GM23338 (cell line): ENCODE results near the gene TMSB4X. TPM values are rescaled to one million over a fixed set of nuclear protein-coding genes. Genes with fewer than 3 reads are reported as not detected.

Experiments used
- ATAC-seq: fragments of 200-7000 bp; cut with Tn5 transposase; 3 replicates; pipeline ENCODE4 v1.9.1; 2020
- DNase-seq: peaks from one replicate; pipeline ENCODE4 v3.0.0-alpha.2; 2015; ENCODE audit warnings: low spot score
- H2AFZ ChIP-seq: fragments of 200-600 bp; sonication (generic); 2 replicates; pipeline ENCODE4 v1.8.0; 2016; ENCODE audit warnings: antibody characterized with exemption, mild to moderate bottlenecking, moderate library complexity
- H3F3A ChIP-seq: fragments of 200-600 bp; sonication (generic); replicated peaks from 2 replicates; pipeline ENCODE4 v1.8.0; 2017; ENCODE audit warnings: antibody characterized with exemption, mixed run types, low read depth
- H3K27ac ChIP-seq: fragments of 200-600 bp; sonication (generic); 2 replicates; pipeline ENCODE4 v1.6.1; 2016; ENCODE audit warnings: low read depth
- H3K27me3 ChIP-seq: fragments of 200-600 bp; sonication (generic); 2 replicates; pipeline ENCODE4 v1.8.0; 2016; ENCODE audit warnings: mild to moderate bottlenecking, mixed run types, moderate library complexity; ENCODE audit not compliant: insufficient read depth
- H3K36me3 ChIP-seq: fragments of 200-600 bp; sonication (generic); 2 replicates; pipeline ENCODE4 v1.8.0; 2016; ENCODE audit warnings: mild to moderate bottlenecking; ENCODE audit not compliant: insufficient read depth
- H3K4me1 ChIP-seq: fragments of 200-600 bp; sonication (generic); 2 replicates; pipeline ENCODE4 v1.8.0; 2016; ENCODE audit warnings: mild to moderate bottlenecking, moderate library complexity; ENCODE audit not compliant: insufficient read depth
- H3K4me2 ChIP-seq: fragments of 200-600 bp; sonication (generic); 2 replicates; pipeline ENCODE4 v1.7.1; 2017; ENCODE audit warnings: mixed run types
- H3K4me3 ChIP-seq: fragments of 200-600 bp; sonication (generic); 2 replicates; pipeline ENCODE4 v1.6.1; 2016; ENCODE audit warnings: mixed run types
- H3K79me2 ChIP-seq: fragments of 200-600 bp; sonication (generic); replicated peaks from 2 replicates; pipeline ENCODE4 v1.8.0; 2017; ENCODE audit warnings: mild to moderate bottlenecking; ENCODE audit not compliant: insufficient read depth
- H3K9me2 ChIP-seq: fragments of 200-600 bp; sonication (generic); 2 replicates; pipeline ENCODE4 v1.8.0; 2017; ENCODE audit not compliant: insufficient read depth
- H4K20me1 ChIP-seq: fragments of 200-600 bp; sonication (generic); replicated peaks from 2 replicates; pipeline ENCODE4 v1.8.0; 2017; ENCODE audit warnings: mild to moderate bottlenecking; ENCODE audit not compliant: insufficient read depth
- H3K27ac Mint-ChIP-seq: 2 replicates; pipeline ENCODE4 v1.8.0; 2020; ENCODE audit warnings: inconsistent platforms, mild to moderate bottlenecking, moderate library complexity, mixed read lengths
- H3K27me3 Mint-ChIP-seq: 3 replicates; pipeline ENCODE4 v1.8.0; 2022; ENCODE audit warnings: low read depth, mild to moderate bottlenecking, moderate library complexity, mixed read lengths, inconsistent platforms; ENCODE audit not compliant: insufficient read depth, poor library complexity
- H3K36me3 Mint-ChIP-seq: 3 replicates; pipeline ENCODE4 v1.8.0; 2021; ENCODE audit warnings: low read depth, mild to moderate bottlenecking, inconsistent platforms, moderate library complexity, mixed read lengths
- H3K4me1 Mint-ChIP-seq: 3 replicates; pipeline ENCODE4 v1.8.0; 2020; ENCODE audit warnings: mild to moderate bottlenecking, inconsistent platforms, mixed read lengths
- H3K4me3 Mint-ChIP-seq: 3 replicates; pipeline ENCODE4 v1.8.0; 2021; ENCODE audit warnings: moderate library complexity, mild to moderate bottlenecking, inconsistent platforms, mixed read lengths
- H3K9me3 Mint-ChIP-seq: 3 replicates; pipeline ENCODE4 v1.8.0; 2020; ENCODE audit warnings: moderate library complexity, mild to moderate bottlenecking, inconsistent platforms, mixed read lengths
- CREB1 ChIP-seq: fragments of 250-450 bp; sonication (Bioruptor Pico); IDR thresholded peaks from 2 replicates; pipeline ENCODE4 v1.5.0; 2020; ENCODE audit warnings: low read depth, mild to moderate bottlenecking, moderate library complexity
- EZH2 ChIP-seq: fragments of 200-600 bp; sonication (generic); IDR thresholded peaks from one replicate; pipeline ENCODE4 v1.8.0; 2017; ENCODE audit warnings: antibody characterized with exemption, mild to moderate bottlenecking, low read depth; ENCODE audit not compliant: unreplicated experiment
- JUNB ChIP-seq: IDR thresholded peaks from one replicate; pipeline ENCODE4 v1.6.1; 2016; ENCODE audit warnings: antibody characterized with exemption; ENCODE audit not compliant: unreplicated experiment
- NANOG ChIP-seq: IDR thresholded peaks from 2 replicates; pipeline ENCODE4 v1.6.1; 2016; ENCODE audit warnings: antibody characterized with exemption, borderline replicate concordance
- STAT1 ChIP-seq: IDR thresholded peaks from one replicate; pipeline ENCODE4 v1.6.1; 2016; ENCODE audit warnings: antibody characterized with exemption; ENCODE audit not compliant: unreplicated experiment
- polyA plus RNA-seq: library from polyadenylated mRNA; unstranded; fragments of >200 nt; fragmentation: Nextera tagmentation; extraction: Ambion mirVana; gene quantifications from 2 replicates; pipeline ENCODE4 v1.2.1, GENCODE V29; 2016
- total RNA-seq: library from RNA; depleted of rRNA; stranded (reverse); fragments of >200 nt; shearing (Covaris generic); gene quantifications from 2 replicates; pipeline ENCODE4 v1.2.3, GENCODE V29; 2014
- TF ChIP-seq, protein P1 (sequence below): fragments of 250-450 bp; sonication (Bioruptor Pico); IDR thresholded peaks from 2 replicates; pipeline ENCODE4 v1.5.0; 2020; ENCODE audit warnings: mild to moderate bottlenecking, moderate library complexity
- TF ChIP-seq, protein P2 (sequence below): IDR thresholded peaks from 2 replicates; pipeline ENCODE4 v1.6.1; 2016; ENCODE audit warnings: antibody characterized with exemption
- TF ChIP-seq, protein P3 (sequence below), 2 experiments: fragments of 200-600 bp in 1 of 2; sonication (generic) in 1 of 2; conservative IDR thresholded peaks; 2 replicates each; pipeline versions ENCODE4 v1.5.1 to v1.6.1; 2016 to 2017; ENCODE audit warnings: antibody characterized with exemption in 2 of 2, low read depth in 2 of 2, mild to moderate bottlenecking in 2 of 2, moderate library complexity in 1 of 2

TMSB4X gene
- total and polyA plus RNA-seq, 2 experiments from 2014 or later: 999 to 6,191 TPM

DNA sequence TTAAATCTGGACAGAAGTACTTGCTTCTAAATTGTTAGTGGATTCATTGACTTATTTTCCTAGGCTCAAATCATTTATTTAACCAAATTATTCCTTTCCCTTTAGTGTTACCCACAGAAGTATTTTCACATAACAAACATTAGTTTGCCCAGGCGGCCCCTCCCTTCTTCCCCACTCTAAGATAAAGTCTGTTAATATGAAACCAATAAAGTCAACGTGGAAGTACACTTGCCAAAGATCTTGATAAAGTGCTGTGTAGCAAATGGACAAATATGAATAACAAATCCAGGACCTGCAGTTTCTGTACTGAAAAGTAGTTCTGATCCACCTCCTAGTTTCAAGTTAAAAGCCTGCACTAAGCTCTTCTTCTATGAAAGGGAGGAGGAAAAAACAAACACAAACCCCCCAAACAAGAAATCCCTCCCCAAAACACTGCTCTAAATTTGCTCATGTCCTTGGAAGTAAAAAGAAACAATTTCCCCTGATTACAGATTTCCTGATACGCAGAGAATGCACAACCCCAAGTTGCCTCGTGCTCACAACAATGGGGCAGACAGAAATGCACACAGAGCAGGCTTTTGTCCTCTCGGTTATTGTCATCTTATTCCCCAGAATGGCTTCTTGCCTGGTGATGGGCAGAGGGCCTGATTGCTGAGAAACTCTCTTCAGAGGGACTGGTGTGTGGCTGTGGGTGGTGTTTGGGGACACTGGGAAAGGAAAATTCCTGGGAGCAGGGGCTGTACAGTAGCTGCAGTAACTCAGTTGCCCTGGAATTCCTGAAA, 23.2 kb downstream of the TMSB4X start (continued):
- TF ChIP-seq, protein P1, sequence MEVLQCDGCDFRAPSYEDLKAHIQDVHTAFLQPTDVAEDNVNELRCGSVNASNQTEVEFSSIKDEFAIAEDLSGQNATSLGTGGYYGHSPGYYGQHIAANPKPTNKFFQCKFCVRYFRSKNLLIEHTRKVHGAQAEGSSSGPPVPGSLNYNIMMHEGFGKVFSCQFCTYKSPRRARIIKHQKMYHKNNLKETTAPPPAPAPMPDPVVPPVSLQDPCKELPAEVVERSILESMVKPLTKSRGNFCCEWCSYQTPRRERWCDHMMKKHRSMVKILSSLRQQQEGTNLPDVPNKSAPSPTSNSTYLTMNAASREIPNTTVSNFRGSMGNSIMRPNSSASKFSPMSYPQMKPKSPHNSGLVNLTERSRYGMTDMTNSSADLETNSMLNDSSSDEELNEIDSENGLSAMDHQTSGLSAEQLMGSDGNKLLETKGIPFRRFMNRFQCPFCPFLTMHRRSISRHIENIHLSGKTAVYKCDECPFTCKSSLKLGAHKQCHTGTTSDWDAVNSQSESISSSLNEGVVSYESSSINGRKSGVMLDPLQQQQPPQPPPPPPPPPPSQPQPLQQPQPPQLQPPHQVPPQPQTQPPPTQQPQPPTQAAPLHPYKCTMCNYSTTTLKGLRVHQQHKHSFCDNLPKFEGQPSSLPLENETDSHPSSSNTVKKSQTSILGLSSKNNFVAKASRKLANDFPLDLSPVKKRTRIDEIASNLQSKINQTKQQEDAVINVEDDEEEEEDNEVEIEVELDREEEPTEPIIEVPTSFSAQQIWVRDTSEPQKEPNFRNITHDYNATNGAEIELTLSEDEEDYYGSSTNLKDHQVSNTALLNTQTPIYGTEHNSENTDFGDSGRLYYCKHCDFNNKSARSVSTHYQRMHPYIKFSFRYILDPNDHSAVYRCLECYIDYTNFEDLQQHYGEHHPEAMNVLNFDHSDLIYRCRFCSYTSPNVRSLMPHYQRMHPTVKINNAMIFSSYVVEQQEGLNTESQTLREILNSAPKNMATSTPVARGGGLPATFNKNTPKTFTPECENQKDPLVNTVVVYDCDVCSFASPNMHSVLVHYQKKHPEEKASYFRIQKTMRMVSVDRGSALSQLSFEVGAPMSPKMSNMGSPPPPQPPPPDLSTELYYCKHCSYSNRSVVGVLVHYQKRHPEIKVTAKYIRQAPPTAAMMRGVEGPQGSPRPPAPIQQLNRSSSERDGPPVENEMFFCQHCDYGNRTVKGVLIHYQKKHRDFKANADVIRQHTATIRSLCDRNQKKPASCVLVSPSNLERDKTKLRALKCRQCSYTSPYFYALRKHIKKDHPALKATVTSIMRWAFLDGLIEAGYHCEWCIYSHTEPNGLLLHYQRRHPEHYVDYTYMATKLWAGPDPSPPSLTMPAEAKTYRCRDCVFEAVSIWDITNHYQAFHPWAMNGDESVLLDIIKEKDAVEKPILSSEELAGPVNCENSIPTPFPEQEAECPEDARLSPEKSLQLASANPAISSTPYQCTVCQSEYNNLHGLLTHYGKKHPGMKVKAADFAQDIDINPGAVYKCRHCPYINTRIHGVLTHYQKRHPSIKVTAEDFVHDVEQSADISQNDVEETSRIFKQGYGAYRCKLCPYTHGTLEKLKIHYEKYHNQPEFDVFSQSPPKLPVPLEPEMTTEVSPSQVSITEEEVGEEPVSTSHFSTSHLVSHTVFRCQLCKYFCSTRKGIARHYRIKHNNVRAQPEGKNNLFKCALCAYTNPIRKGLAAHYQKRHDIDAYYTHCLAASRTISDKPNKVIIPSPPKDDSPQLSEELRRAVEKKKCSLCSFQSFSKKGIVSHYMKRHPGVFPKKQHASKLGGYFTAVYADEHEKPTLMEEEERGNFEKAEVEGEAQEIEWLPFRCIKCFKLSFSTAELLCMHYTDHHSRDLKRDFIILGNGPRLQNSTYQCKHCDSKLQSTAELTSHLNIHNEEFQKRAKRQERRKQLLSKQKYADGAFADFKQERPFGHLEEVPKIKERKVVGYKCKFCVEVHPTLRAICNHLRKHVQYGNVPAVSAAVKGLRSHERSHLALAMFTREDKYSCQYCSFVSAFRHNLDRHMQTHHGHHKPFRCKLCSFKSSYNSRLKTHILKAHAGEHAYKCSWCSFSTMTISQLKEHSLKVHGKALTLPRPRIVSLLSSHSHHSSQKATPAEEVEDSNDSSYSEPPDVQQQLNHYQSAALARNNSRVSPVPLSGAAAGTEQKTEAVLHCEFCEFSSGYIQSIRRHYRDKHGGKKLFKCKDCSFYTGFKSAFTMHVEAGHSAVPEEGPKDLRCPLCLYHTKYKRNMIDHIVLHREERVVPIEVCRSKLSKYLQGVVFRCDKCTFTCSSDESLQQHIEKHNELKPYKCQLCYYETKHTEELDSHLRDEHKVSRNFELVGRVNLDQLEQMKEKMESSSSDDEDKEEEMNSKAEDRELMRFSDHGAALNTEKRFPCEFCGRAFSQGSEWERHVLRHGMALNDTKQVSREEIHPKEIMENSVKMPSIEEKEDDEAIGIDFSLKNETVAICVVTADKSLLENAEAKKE (CRISPR knock-in tag): no peak
- TF ChIP-seq CREB1 (CRISPR knock-in tag) (no peak), JUNB (no peak), EZH2 (no peak)

DNA sequence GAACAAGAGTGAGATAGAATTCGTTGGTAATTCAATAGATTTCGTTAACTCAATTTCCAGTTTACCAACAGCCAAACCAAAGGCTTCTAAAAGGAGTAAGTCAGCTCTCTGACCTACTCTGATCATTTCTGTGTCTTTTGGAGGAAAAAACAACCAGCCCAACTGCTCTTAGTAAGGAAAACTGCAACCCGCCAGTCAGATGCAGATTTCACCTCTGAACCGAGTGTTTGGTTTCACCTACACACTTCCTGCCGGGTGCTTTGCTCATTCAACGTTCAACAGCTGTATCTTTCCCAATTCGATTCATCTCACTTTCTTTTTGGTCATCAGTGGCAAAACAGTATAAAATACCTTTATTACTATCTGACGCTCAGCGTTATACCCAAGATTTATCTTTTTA, 24.5 kb downstream of the TMSB4X start:
- no peak overlapping the region for H2AFZ ChIP-seq

More for the DNA sequence above, 24.5 kb downstream of the TMSB4X start:
- peak overlapping the region; percentile 77; the same call in 1 of the 2 replicates for H3K27ac Mint-ChIP-seq
- Histone ChIP-seq H3K4me1 (peaks cover 14% of the 10 kb centered on the region), H3K36me3 (no peaks in the 10 kb centered on the region), H3K79me2 (no peaks in the 10 kb centered on the region), H4K20me1 (no peaks in the 10 kb centered on the region), H3F3A (no peaks in the 10 kb centered on the region), H3K27ac (peak overlapping the region; percentile 63; the same call in 1 of the 2 replicates), H3K9me2 (no peaks in the 10 kb centered on the region), H3K27me3 (no peaks in the 10 kb centered on the region), H3K4me3 (no peak overlapping the region), H3K4me2 (peak overlapping the region; percentile 24; the same call in 1 of the 2 replicates)
- no peaks in the 10 kb centered on the region for H3K36me3 Mint-ChIP-seq
- DNase-seq (peak; percentile 28), ATAC-seq (peak; percentile 52; the same call in 2 of the 3 replicates)
- H3K4me3 Mint-ChIP-seq: no peak overlapping the region
- H3K9me3 Mint-ChIP-seq: no peaks in the 10 kb centered on the region
- no peaks in the 10 kb centered on the region for H3K27me3 Mint-ChIP-seq
- TF ChIP-seq CREB1 (CRISPR knock-in tag) (no peak), JUNB (no peak), NANOG (no peak), STAT1 (no peak)
- TF ChIP-seq, protein P2, sequence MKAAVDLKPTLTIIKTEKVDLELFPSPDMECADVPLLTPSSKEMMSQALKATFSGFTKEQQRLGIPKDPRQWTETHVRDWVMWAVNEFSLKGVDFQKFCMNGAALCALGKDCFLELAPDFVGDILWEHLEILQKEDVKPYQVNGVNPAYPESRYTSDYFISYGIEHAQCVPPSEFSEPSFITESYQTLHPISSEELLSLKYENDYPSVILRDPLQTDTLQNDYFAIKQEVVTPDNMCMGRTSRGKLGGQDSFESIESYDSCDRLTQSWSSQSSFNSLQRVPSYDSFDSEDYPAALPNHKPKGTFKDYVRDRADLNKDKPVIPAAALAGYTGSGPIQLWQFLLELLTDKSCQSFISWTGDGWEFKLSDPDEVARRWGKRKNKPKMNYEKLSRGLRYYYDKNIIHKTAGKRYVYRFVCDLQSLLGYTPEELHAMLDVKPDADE: no peak
- TF ChIP-seq, protein P3, sequence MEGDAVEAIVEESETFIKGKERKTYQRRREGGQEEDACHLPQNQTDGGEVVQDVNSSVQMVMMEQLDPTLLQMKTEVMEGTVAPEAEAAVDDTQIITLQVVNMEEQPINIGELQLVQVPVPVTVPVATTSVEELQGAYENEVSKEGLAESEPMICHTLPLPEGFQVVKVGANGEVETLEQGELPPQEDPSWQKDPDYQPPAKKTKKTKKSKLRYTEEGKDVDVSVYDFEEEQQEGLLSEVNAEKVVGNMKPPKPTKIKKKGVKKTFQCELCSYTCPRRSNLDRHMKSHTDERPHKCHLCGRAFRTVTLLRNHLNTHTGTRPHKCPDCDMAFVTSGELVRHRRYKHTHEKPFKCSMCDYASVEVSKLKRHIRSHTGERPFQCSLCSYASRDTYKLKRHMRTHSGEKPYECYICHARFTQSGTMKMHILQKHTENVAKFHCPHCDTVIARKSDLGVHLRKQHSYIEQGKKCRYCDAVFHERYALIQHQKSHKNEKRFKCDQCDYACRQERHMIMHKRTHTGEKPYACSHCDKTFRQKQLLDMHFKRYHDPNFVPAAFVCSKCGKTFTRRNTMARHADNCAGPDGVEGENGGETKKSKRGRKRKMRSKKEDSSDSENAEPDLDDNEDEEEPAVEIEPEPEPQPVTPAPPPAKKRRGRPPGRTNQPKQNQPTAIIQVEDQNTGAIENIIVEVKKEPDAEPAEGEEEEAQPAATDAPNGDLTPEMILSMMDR (conservative IDR thresholded peaks at IDR 0.05; ENCODE audit: low read depth in 2 of 2): no peak
- peaks cover 27% of the 10 kb centered on the region for H3K4me1 Mint-ChIP-seq
